NCI-H1436 (cell line): ENCODE data around the gene ADAMTS15.

Source experiments
- DNase-seq: peaks from one replicate; lab custom pipeline; 2025; lab: John Stamatoyannopoulos, UW

Gene ADAMTS15

GRCh38 chr11:130462101-130462885 is 13.8 kb downstream of the ADAMTS15 start:
- no peak for DNase-seq

- DNase-seq, result no peak
These were observed 14.5 kb downstream of the ADAMTS15 start for GRCh38 chr11:130462931-130463330.

GRCh38 chr11:130464291-130464812 is 15.9 kb downstream of the ADAMTS15 start:
- no peak for DNase-seq

- DNase-seq, result no peak
These were observed 16.8 kb downstream of the ADAMTS15 start for GRCh38 chr11:130465263-130465662.

GRCh38 chr11:130467116-130467900 is 18.9 kb downstream of the ADAMTS15 start:
- no peak for DNase-seq

GRCh38 chr11:130469181-130469580 is 20.7 kb downstream of the ADAMTS15 start:
- DNase-seq, result no peak

- DNase-seq, result no peak
These were observed 22.6 kb downstream of the ADAMTS15 start for GRCh38 chr11:130470832-130471706.

- no peak for DNase-seq
These were observed 23.4 kb downstream of the ADAMTS15 start for GRCh38 chr11:130471731-130472433.

GRCh38 chr11:130472434-130472961 is 24.1 kb downstream of the ADAMTS15 start:
- DNase-seq, result no peak

GRCh38 chr11:130473056-130473794 is 24.8 kb downstream of the ADAMTS15 start:
- no peak for DNase-seq

- no peak for DNase-seq
These were observed 25.4 kb downstream of the ADAMTS15 start for GRCh38 chr11:130473795-130474377.

GRCh38 chr11:130474637-130475400 is 26.4 kb downstream of the ADAMTS15 start:
- DNase-seq, result no peak

- DNase-seq, result no peak
These were observed 27.1 kb downstream of the ADAMTS15 start for GRCh38 chr11:130475426-130476053.

GRCh38 chr11:130476200-130476921 is 27.9 kb downstream of the ADAMTS15 start:
- DNase-seq, result no peak

GRCh38 chr11:130476922-130477491 is 28.6 kb downstream of the ADAMTS15 start:
- no peak for DNase-seq

- no peak for DNase-seq
These were observed 29.2 kb downstream of the ADAMTS15 start for GRCh38 chr11:130477586-130478203.

- no peak for DNase-seq
These were observed 29.8 kb downstream of the ADAMTS15 start for GRCh38 chr11:130478204-130478701.
